Caco-2 (cell line): ENCODE measurements around the gene SIT1. TPM values are rescaled to one million over a fixed set of nuclear protein-coding genes. Genes with fewer than 3 reads are reported as not detected.

Experiments
- BruUV-seq: library from RNA; stranded (reverse); fragments of 400-500 nt; replicated peaks from 2 replicates; lab custom pipeline; 2021; lab: Mats Ljungman, UMichigan
- CTCF ChIA-PET: fragments of 300-600 bp; sonication (Branson Sonifier 250); formaldehyde crosslinking; loops from one replicate; lab custom pipeline; 2022; ENCODE audit warnings: antibody characterized with exemption; lab: Charles Lee
- POLR2A ChIA-PET: fragments of 300-600 bp; sonication (Branson Sonifier 250); formaldehyde crosslinking; loops from one replicate; lab custom pipeline; 2022; ENCODE audit warnings: antibody characterized with exemption; lab: Charles Lee
- DNase-seq, 2 experiments: peaks; one replicate each; pipeline versions ENCODE4 v3.0.0 to v3.0.0-alpha.2; 2020 to 2022
- H3K27me3 ChIP-seq: replicated peaks from 2 replicates; pipeline ENCODE4 v1.6.0; 2011; ENCODE audit warnings: low read length; ENCODE audit not compliant: control insufficient read depth, insufficient read depth
- H3K36me3 ChIP-seq: 2 replicates; pipeline ENCODE4 v1.5.1; 2011; ENCODE audit warnings: low read length; ENCODE audit not compliant: control insufficient read depth, insufficient read depth
- H3K4me1 ChIP-seq: fragments of 250-450 bp; sonication (Bioruptor Pico); 2 replicates; pipeline ENCODE4 v1.5.1; 2020; ENCODE audit warnings: mild to moderate bottlenecking
- H3K4me3 ChIP-seq: 2 replicates; pipeline ENCODE4 v1.5.1; 2011; ENCODE audit warnings: low read depth, mild to moderate bottlenecking, control low read depth, low read length
- H3K9me3 ChIP-seq: fragments of 250-450 bp; sonication (Bioruptor Pico); 2 replicates; pipeline ENCODE4 v1.5.1; 2020; ENCODE audit warnings: mild to moderate bottlenecking, moderate library complexity
- H3K27ac Mint-ChIP-seq: one replicate; pipeline ENCODE4 v1.8.0; 2022; ENCODE audit warnings: mixed read lengths; ENCODE audit not compliant: unreplicated experiment
- H3K27me3 Mint-ChIP-seq: one replicate; pipeline ENCODE4 v1.8.0; 2022; ENCODE audit warnings: mixed read lengths; ENCODE audit not compliant: insufficient read depth, unreplicated experiment
- H3K36me3 Mint-ChIP-seq: one replicate; pipeline ENCODE4 v1.8.0; 2022; ENCODE audit warnings: mild to moderate bottlenecking, mixed read lengths; ENCODE audit not compliant: insufficient read depth, unreplicated experiment
- H3K4me1 Mint-ChIP-seq: one replicate; pipeline ENCODE4 v1.8.0; 2022; ENCODE audit warnings: low read depth, mixed read lengths; ENCODE audit not compliant: unreplicated experiment
- H3K4me3 Mint-ChIP-seq: one replicate; pipeline ENCODE4 v1.8.0; 2022; ENCODE audit warnings: mild to moderate bottlenecking, moderate library complexity, mixed read lengths; ENCODE audit not compliant: unreplicated experiment
- H3K9me3 Mint-ChIP-seq: one replicate; pipeline ENCODE4 v1.8.0; 2022; ENCODE audit warnings: mixed read lengths; ENCODE audit not compliant: unreplicated experiment
- CTCF ChIP-seq, 2 experiments: fragments of 200-600 bp in 1 of 2; IDR thresholded peaks; 1 replicate in 1 of 2; 2 replicates in 1 of 2; pipeline versions ENCODE4 v1.5.1 to v1.8.0; 2011 to 2022; ENCODE audit warnings: antibody characterized with exemption in 1 of 2, control low read depth in 1 of 2, inconsistent platforms in 1 of 2, low read depth in 1 of 2, low read length in 1 of 2, mild to moderate bottlenecking in 1 of 2, moderate library complexity in 1 of 2; ENCODE audit not compliant: insufficient read depth in 1 of 2, severe bottlenecking in 1 of 2, unreplicated experiment in 1 of 2
- intact Hi-C: fragments of 100-400 bp; cut with micrococcal nuclease; formaldehyde crosslinking; loops from one replicate; pipeline ENCODE4 v1.10.0; 2022; ENCODE audit not compliant: unreplicated experiment
- total RNA-seq: library from RNA; stranded (reverse); gene quantifications from 2 replicates; pipeline ENCODE4 v1.2.3, GENCODE V29; 2022

The SIT1 gene
- total RNA-seq, 1 experiment from 2014 or later = not detected

- BruUV-seq = no TSS peak
- Mint-ChIP-seq H3K36me3 (peaks cover 6% of the 10 kb centered on the region), H3K27me3 (no peaks in the 10 kb centered on the region), H3K9me3 (no peaks in the 10 kb centered on the region), H3K27ac (no peak overlapping the region), H3K4me1 (no peaks in the 10 kb centered on the region), H3K4me3 (no peak overlapping the region)
- intact Hi-C loops = no loop called here
- no peak for DNase-seq
- Histone ChIP-seq H3K4me3 (no peak overlapping the region), H3K36me3 (no peaks in the 10 kb centered on the region), H3K27me3 (no peaks in the 10 kb centered on the region), H3K9me3 (no peaks in the 10 kb centered on the region), H3K4me1 (no peaks in the 10 kb centered on the region)
- no peak for TF ChIP-seq CTCF (IDR thresholded peaks at IDR 0.05; ENCODE audit: insufficient read depth in 1 of 2, low read depth in 1 of 2, low read length in 1 of 2, severe bottlenecking in 1 of 2, unreplicated experiment in 1 of 2)
- CTCF ChIA-PET = no interaction called here
- POLR2A ChIA-PET = no interaction called here
These were observed 14.4 kb downstream of the SIT1 start for GRCh38 chr9:35636135-35636876.

GRCh38 chr9:35635730-35636129 is 15.0 kb downstream of the SIT1 start:
- BruUV-seq = no TSS peak
- Histone ChIP-seq H3K27me3 (no peaks in the 10 kb centered on the region), H3K9me3 (no peaks in the 10 kb centered on the region), H3K4me3 (no peak overlapping the region), H3K4me1 (no peaks in the 10 kb centered on the region), H3K36me3 (no peaks in the 10 kb centered on the region)
- H3K36me3 Mint-ChIP-seq = peaks cover 6% of the 10 kb centered on the region
- no peaks in the 10 kb centered on the region for H3K4me1 Mint-ChIP-seq
- no peak for TF ChIP-seq CTCF (IDR thresholded peaks at IDR 0.05; ENCODE audit: insufficient read depth in 1 of 2, low read depth in 1 of 2, low read length in 1 of 2, severe bottlenecking in 1 of 2, unreplicated experiment in 1 of 2)
- no peak overlapping the region for H3K4me3 Mint-ChIP-seq
- no peaks in the 10 kb centered on the region for H3K9me3 Mint-ChIP-seq
- ChIA-PET POLR2A (no interaction called here), CTCF (no interaction called here)
- no peaks in the 10 kb centered on the region for H3K27me3 Mint-ChIP-seq
- no peak for DNase-seq
- intact Hi-C loops = no loop called here
- no peak overlapping the region for H3K27ac Mint-ChIP-seq

GRCh38 chr9:35629597-35629996 is 21.1 kb downstream of the SIT1 start:
- CTCF ChIA-PET = no interaction called here
- no TSS peak for BruUV-seq
- H3K27ac Mint-ChIP-seq = no peak overlapping the region
- Histone ChIP-seq H3K27me3 (no peaks in the 10 kb centered on the region), H3K36me3 (no peaks in the 10 kb centered on the region), H3K9me3 (no peaks in the 10 kb centered on the region), H3K4me1 (no peaks in the 10 kb centered on the region), H3K4me3 (no peak overlapping the region)
- POLR2A ChIA-PET = interaction anchor here (0.7 kb wide), 1 partner anchor 13 kb away, joined by 6 read pairs; no protein-coding TSS in a partner anchor
- intact Hi-C loops = no loop called here
- H3K36me3 Mint-ChIP-seq = no peaks in the 10 kb centered on the region
- no peaks in the 10 kb centered on the region for H3K27me3 Mint-ChIP-seq
- DNase-seq = no peak
- no peak overlapping the region for H3K4me3 Mint-ChIP-seq
- H3K9me3 Mint-ChIP-seq = no peaks in the 10 kb centered on the region
- no peaks in the 10 kb centered on the region for H3K4me1 Mint-ChIP-seq
- no peak for TF ChIP-seq CTCF (IDR thresholded peaks at IDR 0.05; ENCODE audit: insufficient read depth in 1 of 2, low read depth in 1 of 2, low read length in 1 of 2, severe bottlenecking in 1 of 2, unreplicated experiment in 1 of 2)
